ENCODE results near the gene ATAD3B. TPM values are rescaled to one million over a fixed set of nuclear protein-coding genes. Genes with fewer than 3 reads are reported as not detected.
"Not testable (repeated sequence)": the region's sequence is repeated elsewhere in the genome, so short reads cannot be mapped to it uniquely, and the experiment has no call there.

The ATAD3B gene
- total RNA-seq, 1 experiment from 2014 or later: 46.9 TPM

- ChIA-PET CTCF (interaction anchor here (0.6 to 1.4 kb wide), 2 partner anchors 25 to 374 kb away, joined by 3 read pairs; no protein-coding TSS in a partner anchor), POLR2A (no interaction called here)
- no peak for TF ChIP-seq CTCF (IDR thresholded peaks at IDR 0.05; ENCODE audit: unreplicated experiment)
- Mint-ChIP-seq H3K36me3 (ENCODE audit: insufficient read depth, unreplicated experiment) (peaks cover 70% of the 10 kb centered on the region), H3K9me3 (ENCODE audit: unreplicated experiment) (peaks cover 6% of the 10 kb centered on the region), H3K4me1 (ENCODE audit: insufficient read depth, unreplicated experiment) (no peaks in the 10 kb centered on the region), H3K27me3 (ENCODE audit: insufficient read depth, unreplicated experiment) (no peaks in the 10 kb centered on the region), H3K27ac (ENCODE audit: low read depth, unreplicated experiment) (no peak overlapping the region), H3K4me3 (ENCODE audit: unreplicated experiment) (no peak overlapping the region)
- no TSS peak for BruUV-seq (replicated peaks)
- DNase-seq (ENCODE audit: unreplicated experiment): no peak
- intact Hi-C loops (cut with micrococcal nuclease): no loop called here
Observed at GRCh38 chr1:1529321-1529720, 57.8 kb downstream of the ATAD3B start.

DNA sequence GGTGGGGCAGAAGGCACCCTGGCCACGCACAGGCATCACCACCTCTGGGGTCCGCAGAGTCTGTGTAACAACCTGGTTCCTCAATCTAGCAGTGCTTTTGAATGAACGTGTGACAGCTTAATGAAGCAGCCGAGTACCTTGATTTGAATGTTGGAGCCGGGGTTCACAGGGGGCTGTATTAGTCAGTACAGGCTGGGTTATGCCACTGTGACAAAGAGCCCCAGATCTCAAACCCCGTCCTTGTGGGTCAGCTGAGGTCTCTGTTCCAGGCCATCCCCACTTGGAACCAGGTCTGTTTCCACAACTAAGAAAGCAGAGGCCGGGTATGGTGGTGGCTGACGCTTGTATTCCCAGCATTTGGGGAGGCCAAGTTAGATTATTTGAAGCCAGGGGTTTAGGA, 58.4 kb downstream of the ATAD3B start:
- CTCF ChIA-PET: interaction anchor here (0.6 to 1.4 kb wide), 4 partner anchors 15 to 655 kb away, joined by 3 read pairs; no protein-coding TSS in a partner anchor
- POLR2A ChIA-PET: no interaction called here
- Mint-ChIP-seq H3K9me3 (ENCODE audit: unreplicated experiment) (peaks cover 6% of the 10 kb centered on the region), H3K27ac (ENCODE audit: low read depth, unreplicated experiment) (no peak overlapping the region), H3K36me3 (ENCODE audit: insufficient read depth, unreplicated experiment) (peaks cover 66% of the 10 kb centered on the region), H3K4me3 (ENCODE audit: unreplicated experiment) (no peak overlapping the region), H3K27me3 (ENCODE audit: insufficient read depth, unreplicated experiment) (no peaks in the 10 kb centered on the region), H3K4me1 (ENCODE audit: insufficient read depth, unreplicated experiment) (no peaks in the 10 kb centered on the region)
- DNase-seq (ENCODE audit: unreplicated experiment): no peak
- intact Hi-C loops (cut with micrococcal nuclease): no loop called here
- no peak for TF ChIP-seq CTCF (IDR thresholded peaks at IDR 0.05; ENCODE audit: unreplicated experiment)
- BruUV-seq (replicated peaks): no TSS peak

GRCh38 chr1:1531947-1532346, 60.4 kb downstream of the ATAD3B start:
- intact Hi-C loops (cut with micrococcal nuclease): no loop called here
- Mint-ChIP-seq H3K4me3 (ENCODE audit: unreplicated experiment) (no peak overlapping the region), H3K27me3 (ENCODE audit: insufficient read depth, unreplicated experiment) (no peaks in the 10 kb centered on the region), H3K27ac (ENCODE audit: low read depth, unreplicated experiment) (no peak overlapping the region), H3K4me1 (ENCODE audit: insufficient read depth, unreplicated experiment) (no peaks in the 10 kb centered on the region), H3K9me3 (ENCODE audit: unreplicated experiment) (peaks cover 6% of the 10 kb centered on the region), H3K36me3 (ENCODE audit: insufficient read depth, unreplicated experiment) (peaks cover 51% of the 10 kb centered on the region)
- no peak for DNase-seq (ENCODE audit: unreplicated experiment)
- ChIA-PET CTCF (no interaction called here), POLR2A (no interaction called here)
- no TSS peak for BruUV-seq (replicated peaks)
- no peak for TF ChIP-seq CTCF (IDR thresholded peaks at IDR 0.05; ENCODE audit: unreplicated experiment)

DNA sequence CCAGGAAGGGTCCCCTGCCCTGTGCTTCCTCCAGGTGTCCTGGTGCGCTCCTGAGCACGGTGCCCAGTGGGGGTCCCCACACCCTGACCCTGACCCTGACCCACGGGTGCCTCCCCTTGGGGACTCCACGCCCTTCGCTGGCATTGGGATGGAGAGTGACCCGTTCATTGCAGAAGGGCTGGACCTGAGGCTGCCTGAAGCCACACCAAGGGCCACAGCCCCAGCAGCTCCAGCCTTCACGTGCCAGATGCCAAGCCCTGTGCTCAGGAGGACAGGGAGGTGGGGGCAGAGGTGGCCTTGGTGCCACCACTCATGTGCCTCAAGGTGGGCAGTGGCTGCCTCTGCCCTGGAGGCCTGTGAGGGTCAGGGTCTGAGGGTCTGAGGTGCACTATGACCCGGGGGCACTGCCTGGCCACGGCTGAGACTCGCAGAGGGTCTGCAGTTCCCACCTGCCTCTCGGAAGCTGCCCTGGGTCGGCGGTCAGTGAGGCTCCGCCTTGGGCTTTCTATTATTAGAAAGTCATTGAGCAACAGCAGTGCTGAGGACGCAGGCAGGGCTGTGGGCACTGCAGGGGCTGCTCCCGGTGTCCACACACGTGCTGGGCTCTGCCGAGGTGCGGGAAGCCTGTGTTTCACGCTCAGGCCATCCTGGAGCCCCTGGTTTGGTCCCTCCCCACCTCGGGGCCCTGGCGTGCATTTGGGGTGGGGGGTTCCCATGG, 61.8 kb downstream of the ATAD3B start:
- H3K27me3 Mint-ChIP-seq (ENCODE audit: insufficient read depth, unreplicated experiment); H3K4me1 Mint-ChIP-seq (ENCODE audit: insufficient read depth, unreplicated experiment); BruUV-seq (replicated peaks); DNase-seq (ENCODE audit: unreplicated experiment); H3K4me3 Mint-ChIP-seq (ENCODE audit: unreplicated experiment); CTCF ChIA-PET; intact Hi-C loops (cut with micrococcal nuclease); H3K27ac Mint-ChIP-seq (ENCODE audit: low read depth, unreplicated experiment); H3K9me3 Mint-ChIP-seq (ENCODE audit: unreplicated experiment); POLR2A ChIA-PET: not testable (repeated sequence)
- H3K36me3 Mint-ChIP-seq (ENCODE audit: insufficient read depth, unreplicated experiment): peaks cover 37% of the 10 kb centered on the region

DNA sequence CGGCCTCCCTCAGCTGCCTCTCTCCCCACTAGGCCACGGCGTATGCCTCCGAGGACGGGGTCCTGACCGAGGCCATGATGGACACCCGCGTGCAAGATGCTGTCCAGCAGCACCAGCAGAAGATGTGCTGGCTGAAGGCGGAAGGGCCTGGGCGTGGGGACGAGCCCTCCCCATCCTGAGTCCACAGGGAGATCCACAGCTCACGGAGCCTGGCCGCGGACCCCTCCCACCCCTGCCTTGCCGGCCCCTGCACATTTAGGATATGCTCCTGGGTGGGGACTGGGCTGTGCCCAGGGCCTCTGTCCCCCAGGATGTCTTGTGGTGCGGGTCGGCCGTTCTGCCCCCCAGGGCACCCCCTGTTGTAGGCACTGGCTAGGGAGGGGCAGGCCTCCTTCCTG, 62.3 kb downstream of the ATAD3B start:
- H3K27me3 Mint-ChIP-seq (ENCODE audit: insufficient read depth, unreplicated experiment); H3K27ac Mint-ChIP-seq (ENCODE audit: low read depth, unreplicated experiment); intact Hi-C loops (cut with micrococcal nuclease); H3K9me3 Mint-ChIP-seq (ENCODE audit: unreplicated experiment); CTCF ChIA-PET; H3K4me3 Mint-ChIP-seq (ENCODE audit: unreplicated experiment); H3K4me1 Mint-ChIP-seq (ENCODE audit: insufficient read depth, unreplicated experiment); DNase-seq (ENCODE audit: unreplicated experiment); POLR2A ChIA-PET; BruUV-seq (replicated peaks): not testable (repeated sequence)
- peaks cover 36% of the 10 kb centered on the region for H3K36me3 Mint-ChIP-seq (ENCODE audit: insufficient read depth, unreplicated experiment)

All from MCF 10A (cell line).